Measurements from ENCODE around the gene SRCIN1.

Gene SRCIN1

DNA sequence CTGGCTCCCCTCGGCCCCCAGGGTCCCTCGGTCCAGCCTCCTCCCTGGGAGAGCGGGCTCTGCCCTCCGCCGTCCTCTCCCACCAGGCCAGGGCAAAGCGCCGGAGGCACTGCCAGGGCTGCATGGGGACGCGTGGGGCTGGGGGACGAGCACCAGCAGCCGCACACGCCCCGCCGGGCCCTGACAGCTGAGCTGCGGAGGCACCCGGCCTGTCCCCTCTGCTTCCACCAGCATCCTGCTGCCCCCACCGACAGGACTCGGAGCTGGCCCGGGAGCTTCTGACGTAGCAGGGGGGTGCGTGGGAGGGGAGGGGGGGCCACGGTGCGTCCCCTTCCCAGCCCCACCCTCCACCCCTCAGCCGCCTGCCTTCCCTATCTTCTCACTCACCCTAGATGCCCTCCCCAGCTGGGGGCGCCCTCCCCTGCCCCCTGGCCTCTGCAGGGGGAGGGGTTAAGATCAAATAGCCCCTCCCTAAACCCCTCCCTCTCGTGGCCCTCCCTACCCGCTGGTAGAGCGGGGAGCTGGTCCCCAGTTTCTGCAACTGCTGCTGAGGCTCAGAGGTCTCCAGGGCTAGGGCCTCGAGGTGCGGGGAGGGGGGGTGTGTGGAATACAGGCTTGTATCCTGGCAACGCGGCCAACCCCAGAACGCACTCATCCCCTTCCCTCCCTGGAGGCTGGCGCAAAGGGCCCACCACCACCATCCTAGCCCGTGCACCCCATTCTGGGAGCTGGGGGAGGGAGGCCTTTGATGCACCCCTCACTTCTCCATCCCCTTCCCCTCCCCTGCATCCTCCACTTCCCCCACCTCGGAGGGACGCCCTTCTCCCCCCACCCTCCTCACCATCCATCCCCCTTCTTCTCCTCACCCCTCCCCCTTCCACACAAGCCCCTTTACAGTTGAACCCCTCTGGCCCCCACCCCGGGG is 1.0 kb downstream of the SRCIN1 start:
- 36% methylated on average over 9 to 14 of the region's 38 CpGs for WGBS, 2 experiments (ENCODE audit: insufficient coverage in 2 of 2)
- Histone ChIP-seq H3K4me3 (ENCODE audit: extremely low read depth, insufficient read depth, low read length, poor library complexity, severe bottlenecking) (peak overlapping the region; percentile 33), H3K4me1 (ENCODE audit: control insufficient read depth, insufficient read depth, low read length, poor library complexity, severe bottlenecking) (peaks cover 28% of the 10 kb centered on the region), H3K36me3 (ENCODE audit: control insufficient read depth, insufficient read depth, low read length) (no peaks in the 10 kb centered on the region), H3K9me3 (ENCODE audit: control insufficient read depth, low read length) (no peaks in the 10 kb centered on the region), H3K27ac (ENCODE audit: low read depth, low read length, severe bottlenecking) (no peak overlapping the region)

DNA sequence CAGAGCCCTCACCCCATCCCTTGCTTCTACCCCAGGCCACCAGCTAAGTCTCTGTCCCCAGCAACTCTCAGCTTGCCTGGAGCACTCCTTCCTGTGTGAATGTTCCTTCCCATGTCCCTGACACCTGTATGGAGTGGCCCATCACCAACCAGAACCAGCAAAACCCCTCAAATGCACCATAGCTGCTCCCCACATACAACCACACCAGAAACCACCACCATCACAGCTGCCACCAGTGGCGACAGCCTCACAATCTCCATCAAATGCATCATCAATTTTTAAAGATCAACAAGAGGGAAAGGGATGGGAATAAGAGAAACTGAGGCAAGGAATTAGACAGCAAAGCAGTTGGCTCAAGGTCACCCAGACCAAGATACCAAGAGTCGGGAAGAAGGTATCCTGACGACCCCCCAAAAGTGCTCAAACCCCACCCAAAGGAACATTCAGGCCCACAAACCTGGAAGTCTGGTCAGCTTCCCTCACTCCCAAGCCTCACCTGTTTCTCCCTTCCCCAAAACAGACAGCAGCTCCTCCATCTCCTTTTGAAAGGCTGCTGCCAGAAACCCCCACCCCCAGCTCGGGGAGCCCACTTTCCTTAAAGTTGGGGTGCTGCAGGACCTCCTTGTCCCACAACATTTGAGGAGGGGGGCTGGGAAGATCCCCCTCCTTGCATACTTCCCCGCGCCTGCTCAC is 1.8 kb downstream of the SRCIN1 start:
- Histone ChIP-seq H3K4me1 (ENCODE audit: control insufficient read depth, insufficient read depth, low read length, poor library complexity, severe bottlenecking) (peaks cover 25% of the 10 kb centered on the region), H3K4me3 (ENCODE audit: extremely low read depth, insufficient read depth, low read length, poor library complexity, severe bottlenecking) (no peak overlapping the region), H3K9me3 (ENCODE audit: control insufficient read depth, low read length) (no peaks in the 10 kb centered on the region), H3K27ac (ENCODE audit: low read depth, low read length, severe bottlenecking) (no peak overlapping the region), H3K36me3 (ENCODE audit: control insufficient read depth, insufficient read depth, low read length) (no peaks in the 10 kb centered on the region)
- 50 to 51% methylated on average over 4 to 5 of the region's 6 CpGs for WGBS, 2 experiments (ENCODE audit: insufficient coverage in 2 of 2)

DNA sequence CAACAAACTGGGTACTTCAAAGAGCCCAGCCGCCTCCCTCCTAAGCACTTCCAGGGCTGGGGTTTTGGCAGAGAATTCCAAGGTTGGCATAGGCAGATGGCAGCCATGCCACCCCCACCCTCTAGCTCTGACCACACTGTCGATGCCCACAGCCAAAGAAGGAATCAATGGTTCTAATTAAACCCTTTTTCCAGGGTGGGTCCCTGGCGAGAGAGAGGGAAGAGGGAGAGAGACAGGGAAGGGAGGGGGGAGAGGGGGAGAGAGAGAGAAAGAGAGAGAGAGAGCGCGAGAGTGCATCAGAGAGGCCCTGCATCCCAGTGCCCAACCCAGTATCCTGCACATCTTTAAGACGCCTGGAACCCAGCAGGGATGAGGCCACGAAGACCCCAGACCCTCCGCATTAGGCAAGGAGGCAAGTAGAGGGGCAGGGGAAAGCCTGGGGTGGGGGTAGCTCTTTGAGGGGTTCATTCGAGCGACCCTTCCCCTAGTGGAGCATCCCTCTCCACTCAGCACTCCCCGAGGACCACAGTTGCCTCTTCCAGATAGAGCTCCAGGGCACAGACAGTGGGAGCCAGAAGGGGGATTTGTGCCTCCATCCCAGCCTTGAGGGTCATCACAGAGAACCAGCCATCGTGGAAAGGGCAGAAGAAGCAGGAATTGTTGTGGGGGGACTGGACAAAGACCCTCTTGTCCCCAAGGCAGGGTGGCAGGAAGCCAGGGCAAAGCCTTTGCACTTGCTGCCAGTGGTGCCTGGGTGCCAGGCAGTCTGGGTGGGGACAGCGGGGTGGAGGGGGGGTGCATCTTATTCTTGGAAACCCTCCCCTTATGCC is 2.6 kb downstream of the SRCIN1 start:
- H3K4me3 ChIP-seq (ENCODE audit: extremely low read depth, insufficient read depth, low read length, poor library complexity, severe bottlenecking): no peak overlapping the region
- H3K9me3 ChIP-seq (ENCODE audit: control insufficient read depth, low read length): no peaks in the 10 kb centered on the region
- 38 to 60% methylated on average over 3 to 7 of the region's 13 CpGs for WGBS, 2 experiments (ENCODE audit: insufficient coverage in 2 of 2)
- H3K27ac ChIP-seq (ENCODE audit: low read depth, low read length, severe bottlenecking): no peak overlapping the region
- H3K4me1 ChIP-seq (ENCODE audit: control insufficient read depth, insufficient read depth, low read length, poor library complexity, severe bottlenecking): peaks cover 25% of the 10 kb centered on the region
- no peaks in the 10 kb centered on the region for H3K36me3 ChIP-seq (ENCODE audit: control insufficient read depth, insufficient read depth, low read length)

DNA sequence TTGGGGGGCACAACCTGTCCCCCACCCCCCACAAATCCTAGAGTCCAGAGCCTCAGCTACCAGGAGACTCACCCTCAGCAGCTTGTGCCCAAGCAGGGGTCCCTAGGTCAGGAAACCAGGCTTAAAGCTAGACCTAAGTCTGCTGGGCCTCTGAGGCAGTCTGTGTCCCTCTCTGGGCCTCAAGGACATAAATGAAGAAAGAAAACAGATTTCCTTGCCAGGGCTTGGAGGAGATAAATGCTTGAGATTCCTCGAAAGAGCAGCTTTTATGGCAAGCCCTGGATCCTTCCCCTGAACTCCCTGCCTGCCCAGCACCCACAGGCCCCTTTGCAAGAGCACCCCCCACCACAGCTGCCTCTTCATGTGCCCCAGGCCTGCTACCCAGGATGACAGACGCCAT is 3.3 kb downstream of the SRCIN1 start:
- H3K36me3 ChIP-seq (ENCODE audit: control insufficient read depth, insufficient read depth, low read length): no peaks in the 10 kb centered on the region
- WGBS, 2 experiments (ENCODE audit: insufficient coverage in 2 of 2): 0 to 22% methylated on average over 1 to 2 of the region's 2 CpGs
- peak overlapping the region; percentile 3 for H3K27ac ChIP-seq (ENCODE audit: low read depth, low read length, severe bottlenecking)
- H3K4me1 ChIP-seq (ENCODE audit: control insufficient read depth, insufficient read depth, low read length, poor library complexity, severe bottlenecking): peaks cover 25% of the 10 kb centered on the region
- no peaks in the 10 kb centered on the region for H3K9me3 ChIP-seq (ENCODE audit: control insufficient read depth, low read length)
- no peak overlapping the region for H3K4me3 ChIP-seq (ENCODE audit: extremely low read depth, insufficient read depth, low read length, poor library complexity, severe bottlenecking)

DNA sequence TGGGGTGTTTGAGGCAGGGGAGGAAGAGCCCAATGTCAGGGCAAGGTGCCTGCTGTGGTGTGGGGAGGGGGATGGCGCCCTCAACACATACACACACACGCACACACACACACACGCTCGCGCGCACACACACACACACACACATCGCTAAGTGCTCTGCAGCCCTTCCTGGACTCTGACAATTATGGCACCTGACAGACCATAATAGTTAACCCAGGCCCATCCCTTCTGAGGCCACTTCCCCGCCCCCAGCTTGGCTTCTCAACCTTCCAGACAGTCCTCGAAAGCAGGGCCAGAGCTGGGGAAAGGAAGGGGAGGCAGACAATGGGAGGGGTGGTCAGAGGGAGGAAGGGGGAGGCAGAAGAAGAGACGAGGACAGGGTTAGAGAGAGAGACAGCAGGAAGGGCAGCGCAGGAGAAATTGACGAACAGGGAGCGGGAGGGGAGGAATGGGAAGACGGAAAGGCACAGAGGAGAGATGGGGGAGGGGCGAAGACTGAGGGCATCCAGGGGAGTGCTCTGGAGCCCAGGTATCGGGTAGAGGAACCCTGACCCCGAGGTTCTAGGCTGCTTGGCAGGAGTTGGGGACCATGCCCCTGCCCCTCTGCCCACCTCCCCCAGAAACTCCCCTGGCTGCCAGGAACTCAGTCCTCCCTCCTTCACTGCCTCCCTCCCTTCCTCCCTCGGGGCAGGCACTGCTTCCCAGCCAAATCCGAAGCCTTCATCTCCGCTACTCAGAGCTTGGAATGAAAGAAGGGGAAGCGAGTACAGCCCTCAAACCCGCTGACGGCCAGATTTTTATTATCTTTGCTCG is 4.0 kb downstream of the SRCIN1 start:
- no peak overlapping the region for H3K4me3 ChIP-seq (ENCODE audit: extremely low read depth, insufficient read depth, low read length, poor library complexity, severe bottlenecking)
- 6 to 7% methylated on average over 11 of the region's 24 CpGs for WGBS, 2 experiments (ENCODE audit: insufficient coverage in 2 of 2)
- peaks cover 25% of the 10 kb centered on the region for H3K4me1 ChIP-seq (ENCODE audit: control insufficient read depth, insufficient read depth, low read length, poor library complexity, severe bottlenecking)
- peak overlapping the region; percentile 3 for H3K27ac ChIP-seq (ENCODE audit: low read depth, low read length, severe bottlenecking)
- H3K9me3 ChIP-seq (ENCODE audit: control insufficient read depth, low read length): no peaks in the 10 kb centered on the region
- no peaks in the 10 kb centered on the region for H3K36me3 ChIP-seq (ENCODE audit: control insufficient read depth, insufficient read depth, low read length)

DNA sequence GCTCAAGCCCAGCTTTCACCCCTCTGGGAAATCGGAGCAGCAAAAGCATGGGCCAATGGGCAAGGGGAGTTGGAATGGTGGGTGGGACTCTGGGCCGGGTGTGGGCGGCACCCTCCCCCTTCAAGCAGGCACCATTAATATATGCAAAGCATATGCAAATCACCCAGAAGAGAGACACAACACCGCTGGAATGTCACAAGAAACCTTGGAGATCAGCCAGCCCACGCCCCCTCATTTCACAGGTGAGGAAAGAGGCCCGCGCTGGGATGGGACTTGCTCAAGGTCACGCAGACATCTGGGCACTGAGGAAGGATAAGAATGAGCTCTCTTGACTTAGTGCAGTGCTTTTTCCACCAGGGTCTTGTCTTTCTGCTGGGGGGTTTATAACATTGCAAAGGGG is 4.8 kb downstream of the SRCIN1 start:
- WGBS, 2 experiments (ENCODE audit: insufficient coverage in 2 of 2): 60 to 63% methylated on average over 5 of the region's 8 CpGs
- Histone ChIP-seq H3K4me3 (ENCODE audit: extremely low read depth, insufficient read depth, low read length, poor library complexity, severe bottlenecking) (no peak overlapping the region), H3K4me1 (ENCODE audit: control insufficient read depth, insufficient read depth, low read length, poor library complexity, severe bottlenecking) (peaks cover 25% of the 10 kb centered on the region), H3K27ac (ENCODE audit: low read depth, low read length, severe bottlenecking) (no peak overlapping the region), H3K36me3 (ENCODE audit: control insufficient read depth, insufficient read depth, low read length) (no peaks in the 10 kb centered on the region), H3K9me3 (ENCODE audit: control insufficient read depth, low read length) (no peaks in the 10 kb centered on the region)

DNA sequence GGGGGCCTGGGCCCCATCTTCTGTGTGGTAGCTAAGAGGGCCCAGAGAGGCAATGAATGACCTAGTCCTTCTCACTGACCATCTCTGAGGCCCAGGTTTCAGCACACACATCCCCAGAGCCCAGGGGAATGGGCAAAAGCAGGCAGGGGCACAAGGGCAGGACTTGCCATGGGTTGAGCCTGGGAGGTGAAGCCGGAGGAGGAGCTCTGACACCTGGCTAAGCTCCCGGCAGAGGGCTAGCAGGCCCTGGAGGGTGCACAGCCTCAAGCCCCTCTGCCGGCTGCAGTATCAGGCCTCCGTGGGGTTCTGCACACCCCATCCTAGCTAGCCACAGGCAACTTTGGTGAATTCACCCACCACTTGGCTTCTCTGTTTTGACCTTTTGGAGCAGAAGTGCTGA is 5.3 kb downstream of the SRCIN1 start:
- Histone ChIP-seq H3K27ac (ENCODE audit: low read depth, low read length, severe bottlenecking) (no peak overlapping the region), H3K4me3 (ENCODE audit: extremely low read depth, insufficient read depth, low read length, poor library complexity, severe bottlenecking) (no peak overlapping the region)
- 65 to 72% methylated on average over 2 to 3 of the region's 4 CpGs for WGBS, 2 experiments (ENCODE audit: insufficient coverage in 2 of 2)

DNA sequence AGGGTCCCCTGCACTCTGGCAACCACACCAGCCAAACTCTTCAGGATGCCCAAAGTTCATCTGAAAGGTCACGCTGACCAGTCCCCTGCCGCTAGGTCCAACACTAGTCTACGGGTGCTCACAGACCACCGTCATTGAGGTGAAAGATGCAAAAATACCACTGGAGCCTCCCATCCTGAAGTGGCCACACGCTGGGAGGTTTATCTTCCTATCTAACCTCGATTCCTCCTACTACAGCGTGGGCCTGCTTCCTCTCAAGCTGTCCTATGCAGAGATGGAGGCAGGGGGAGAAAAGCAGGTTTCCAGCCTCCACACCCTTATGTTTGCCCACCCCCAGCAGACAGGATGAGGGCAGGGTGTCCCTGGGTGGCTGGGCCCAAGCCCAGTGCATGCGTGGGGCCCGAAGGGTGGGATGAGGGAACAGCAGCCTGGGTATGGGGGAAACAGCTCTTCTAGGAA is 6.3 kb downstream of the SRCIN1 start:
- Histone ChIP-seq H3K4me3 (ENCODE audit: extremely low read depth, insufficient read depth, low read length, poor library complexity, severe bottlenecking) (no peak overlapping the region), H3K4me1 (ENCODE audit: control insufficient read depth, insufficient read depth, low read length, poor library complexity, severe bottlenecking) (peaks cover 25% of the 10 kb centered on the region)

More for the DNA sequence above, 5.3 kb downstream of the SRCIN1 start:
- H3K9me3 ChIP-seq (ENCODE audit: control insufficient read depth, low read length): no peaks in the 10 kb centered on the region
- H3K36me3 ChIP-seq (ENCODE audit: control insufficient read depth, insufficient read depth, low read length): no peaks in the 10 kb centered on the region
- peaks cover 25% of the 10 kb centered on the region for H3K4me1 ChIP-seq (ENCODE audit: control insufficient read depth, insufficient read depth, low read length, poor library complexity, severe bottlenecking)

DNA sequence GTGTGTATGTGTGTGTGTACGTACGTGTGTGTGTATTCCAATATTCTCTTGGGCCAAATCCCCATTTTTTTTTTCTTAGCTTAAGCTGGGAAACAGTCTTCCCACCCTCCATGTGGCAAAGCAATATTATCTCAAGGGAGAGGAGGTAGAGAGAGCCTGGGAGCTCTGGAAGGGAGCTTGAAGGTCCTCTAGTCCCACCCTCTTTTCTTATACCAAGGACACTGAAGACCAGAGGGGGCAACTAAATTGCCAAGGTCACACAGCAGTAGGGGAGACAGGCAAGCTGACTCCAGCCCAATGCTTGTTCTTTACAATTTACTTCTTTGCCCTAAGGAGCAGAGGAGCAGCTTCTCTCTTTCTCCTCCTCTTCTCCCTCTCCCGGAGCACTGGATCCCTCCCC is 6.8 kb downstream of the SRCIN1 start:
- no peak overlapping the region for H3K27ac ChIP-seq (ENCODE audit: low read depth, low read length, severe bottlenecking)
- WGBS, 2 experiments (ENCODE audit: insufficient coverage in 2 of 2): 33 to 38% methylated on average over 1 of the region's 3 CpGs
- H3K4me3 ChIP-seq (ENCODE audit: extremely low read depth, insufficient read depth, low read length, poor library complexity, severe bottlenecking): no peak overlapping the region
- H3K4me1 ChIP-seq (ENCODE audit: control insufficient read depth, insufficient read depth, low read length, poor library complexity, severe bottlenecking): peaks cover 25% of the 10 kb centered on the region
- no peaks in the 10 kb centered on the region for H3K9me3 ChIP-seq (ENCODE audit: control insufficient read depth, low read length)
- no peaks in the 10 kb centered on the region for H3K36me3 ChIP-seq (ENCODE audit: control insufficient read depth, insufficient read depth, low read length)

More for the DNA sequence above, 6.3 kb downstream of the SRCIN1 start:
- H3K27ac ChIP-seq (ENCODE audit: low read depth, low read length, severe bottlenecking): no peak overlapping the region
- 49 to 60% methylated on average over 6 of the region's 9 CpGs for WGBS, 2 experiments (ENCODE audit: insufficient coverage in 2 of 2)
- no peaks in the 10 kb centered on the region for H3K36me3 ChIP-seq (ENCODE audit: control insufficient read depth, insufficient read depth, low read length)
- no peaks in the 10 kb centered on the region for H3K9me3 ChIP-seq (ENCODE audit: control insufficient read depth, low read length)

DNA sequence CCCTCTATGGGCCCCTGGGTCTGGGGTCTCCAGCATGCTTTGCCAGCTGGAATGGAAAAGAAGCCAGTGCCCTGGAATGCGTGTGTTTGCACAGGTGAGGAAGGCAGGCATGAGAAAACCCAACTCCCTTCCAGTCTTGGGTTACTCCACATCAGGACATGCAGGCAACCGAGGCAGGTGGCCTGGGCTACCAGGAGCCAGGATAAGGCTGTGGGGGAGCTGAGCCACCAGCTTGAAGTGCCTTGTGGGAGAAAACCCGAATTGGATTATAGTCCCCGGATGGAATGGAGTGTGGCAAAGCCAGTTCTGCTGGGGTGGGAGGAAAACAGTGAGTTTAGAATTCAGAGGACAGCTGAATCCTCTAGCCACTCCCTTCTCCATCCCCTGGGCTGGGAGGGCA is 7.2 kb downstream of the SRCIN1 start:
- WGBS, 2 experiments (ENCODE audit: insufficient coverage in 2 of 2): 0 to 6% methylated on average over 2 to 4 of the region's 4 CpGs
- H3K36me3 ChIP-seq (ENCODE audit: control insufficient read depth, insufficient read depth, low read length): no peaks in the 10 kb centered on the region
- no peak overlapping the region for H3K4me3 ChIP-seq (ENCODE audit: extremely low read depth, insufficient read depth, low read length, poor library complexity, severe bottlenecking)
- H3K4me1 ChIP-seq (ENCODE audit: control insufficient read depth, insufficient read depth, low read length, poor library complexity, severe bottlenecking): peaks cover 25% of the 10 kb centered on the region
- H3K27ac ChIP-seq (ENCODE audit: low read depth, low read length, severe bottlenecking): no peak overlapping the region
- H3K9me3 ChIP-seq (ENCODE audit: control insufficient read depth, low read length): no peaks in the 10 kb centered on the region
